GM19324 (cell line): ENCODE results near the gene GDPD2.

ENCODE experiments used
- ATAC-seq: cut with Tn5 transposase; IDR thresholded peaks from one replicate; pipeline ENCODE4 v1.9.1; 2021; ENCODE audit warnings: mild to moderate bottlenecking, moderate library complexity; ENCODE audit not compliant: unreplicated experiment, low FRiP score

Gene GDPD2

DNA sequence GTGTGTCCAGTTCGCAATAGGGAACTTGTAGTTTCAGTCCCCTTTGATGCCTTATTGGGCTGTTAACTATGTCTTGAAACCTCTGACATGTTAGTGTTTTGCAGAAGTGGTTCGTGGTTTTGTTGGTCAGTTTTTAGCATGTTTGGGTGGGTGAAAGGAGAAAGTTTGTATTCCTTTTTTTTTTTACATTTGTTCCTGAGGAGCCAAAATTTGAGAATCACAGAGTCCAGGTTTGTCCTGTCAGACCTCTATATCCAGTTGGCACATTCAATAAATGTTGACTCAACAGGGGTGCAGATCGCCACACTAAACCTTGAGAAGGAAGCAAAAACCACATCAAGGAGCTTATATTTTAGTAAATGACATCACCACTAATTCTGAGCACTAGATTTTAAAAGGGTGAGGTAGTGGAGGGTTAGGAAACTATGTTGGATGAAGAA lies 47.8 kb downstream of the GDPD2 start:
- no peak for ATAC-seq

GRCh38 chrX:70476166-70476933 lies 53.2 kb downstream of the GDPD2 start:
- ATAC-seq: no peak

GRCh38 chrX:70476934-70477733 lies 54.0 kb downstream of the GDPD2 start:
- ATAC-seq: no peak

GRCh38 chrX:70477734-70478075 lies 54.6 kb downstream of the GDPD2 start:
- no peak for ATAC-seq

DNA sequence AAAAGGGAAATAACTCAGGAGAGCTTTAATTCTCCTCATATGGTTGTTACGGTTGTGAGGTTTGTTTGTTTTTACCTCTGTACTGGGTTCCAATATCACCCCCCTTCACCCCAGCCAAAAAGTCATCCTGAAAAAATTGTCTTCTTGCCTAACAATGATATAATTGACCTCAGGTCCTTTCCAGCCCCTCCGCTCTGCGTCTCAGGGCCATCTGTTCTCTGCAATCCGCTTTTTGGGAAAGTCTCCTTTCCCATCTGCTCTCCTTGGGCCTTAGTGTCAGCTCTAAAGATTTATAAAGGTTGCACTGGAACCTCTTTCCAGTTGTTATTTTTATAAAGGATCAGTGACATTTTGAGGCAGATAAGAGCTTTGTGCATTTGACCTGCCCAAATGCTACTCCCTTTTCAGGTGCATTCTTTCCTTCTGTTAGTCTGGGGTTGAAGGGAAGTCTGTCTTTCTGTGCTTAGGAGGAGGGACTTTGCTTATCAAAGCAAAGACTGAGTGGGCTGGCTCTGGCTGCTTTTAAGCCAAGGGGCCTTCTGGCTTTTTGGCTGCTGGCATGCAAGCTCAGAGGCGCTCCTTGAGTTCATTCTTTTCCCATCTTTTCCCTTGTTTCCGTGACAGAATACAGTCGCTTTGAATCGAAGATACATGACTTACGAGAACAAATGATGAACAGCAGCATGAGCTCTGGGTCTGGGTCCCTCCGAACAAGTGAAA lies 55.6 kb downstream of the GDPD2 start:
- no peak for ATAC-seq

DNA sequence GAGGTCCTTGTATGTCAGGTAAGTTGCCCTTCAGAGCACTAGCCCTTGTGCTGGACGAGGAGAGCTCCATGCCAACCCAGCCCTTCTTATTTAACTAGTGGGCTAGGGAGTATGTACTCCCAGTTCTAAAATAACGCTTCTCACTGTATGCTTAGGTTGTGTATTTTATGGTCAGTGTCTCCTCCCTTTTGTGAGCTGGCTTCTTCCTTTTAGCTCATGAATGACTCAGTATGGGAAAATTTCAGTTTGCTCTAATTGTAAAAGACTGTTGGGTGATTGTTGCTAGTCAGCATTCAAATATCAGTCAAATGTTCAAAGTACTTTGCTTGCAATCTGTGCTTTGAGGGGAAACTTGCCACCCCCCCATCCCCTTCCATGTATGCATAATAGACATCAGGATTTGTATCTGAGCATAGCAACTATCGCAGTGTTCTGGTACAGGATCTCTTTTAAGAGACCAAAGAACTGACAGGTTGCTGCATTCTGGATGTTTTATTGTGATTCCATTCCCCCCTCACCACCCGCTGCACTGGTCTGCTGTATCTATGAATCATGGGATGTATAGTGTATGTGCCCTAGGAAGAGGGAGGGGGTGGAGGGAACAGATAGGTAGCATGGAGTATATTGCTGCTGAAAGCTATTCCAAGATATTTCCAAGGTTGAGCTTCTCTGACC lies 56.3 kb downstream of the GDPD2 start:
- no peak for ATAC-seq

GRCh38 chrX:70479922-70480659 lies 57.0 kb downstream of the GDPD2 start:
- no peak for ATAC-seq

- ATAC-seq: no peak
These were observed 57.5 kb downstream of the GDPD2 start for GRCh38 chrX:70480660-70481018.

DNA sequence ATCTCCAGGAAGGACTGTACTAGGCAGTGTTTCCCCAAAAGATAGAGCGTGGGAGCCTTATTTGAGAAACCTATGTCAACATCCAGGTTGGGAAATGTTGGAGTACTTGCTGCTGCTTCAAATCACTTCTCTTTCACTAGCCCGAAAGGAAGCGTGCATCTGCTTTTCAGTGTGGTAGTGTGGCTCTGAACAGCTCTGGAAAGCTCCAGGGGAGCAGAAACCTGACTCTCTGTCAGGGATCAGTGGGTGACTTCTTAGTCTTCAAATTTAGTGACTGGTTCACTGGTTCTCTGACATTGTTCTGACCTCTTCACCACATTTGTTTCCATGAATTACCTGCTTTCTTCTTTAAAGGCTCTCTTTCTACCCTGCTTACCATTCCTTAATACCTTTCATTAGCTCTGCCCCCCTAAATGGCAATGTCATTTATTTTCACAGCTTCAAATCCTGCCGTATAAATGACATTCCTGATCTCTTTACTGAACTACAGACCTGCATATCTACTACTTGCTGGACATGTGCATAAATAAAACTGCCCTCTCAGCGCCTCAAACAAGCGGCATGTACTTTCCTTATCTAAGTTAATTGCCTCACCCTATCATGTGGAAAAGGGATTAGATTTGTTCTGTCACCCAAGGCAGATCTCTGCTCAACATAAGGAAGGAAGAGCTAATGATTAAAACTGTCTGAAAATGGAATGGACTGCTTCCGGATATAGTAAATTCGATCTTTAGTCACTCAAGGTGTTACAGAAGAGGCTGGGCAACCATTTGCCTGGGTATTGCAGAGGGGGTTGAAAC lies 58.6 kb downstream of the GDPD2 start:
- no peak for ATAC-seq

DNA sequence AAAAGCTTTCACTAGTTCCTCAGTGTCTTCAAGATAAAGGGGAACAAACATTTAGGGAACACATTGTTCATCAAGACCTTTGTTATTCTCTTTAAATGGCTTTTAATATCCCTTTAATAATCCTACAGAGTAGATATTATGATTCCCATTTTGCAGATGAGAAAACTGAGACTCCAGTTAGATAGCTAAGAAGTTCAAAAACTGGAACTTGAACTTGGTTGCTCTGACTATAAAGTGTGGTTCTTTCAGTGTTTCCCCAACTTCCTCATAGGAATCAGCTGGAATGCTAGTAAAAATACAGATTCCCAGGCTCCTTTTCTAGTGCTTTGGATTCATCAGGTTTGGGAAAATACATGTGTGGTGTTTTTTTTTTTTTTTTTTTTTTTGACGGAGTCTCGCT lies 59.2 kb downstream of the GDPD2 start:
- no peak for ATAC-seq
